HG03432 (cell line): ENCODE results near the gene C5orf15.
A peak's percentile ranks its signal among the peaks of the same experiment; 100 is the strongest.
"Not testable (repeated sequence)": the region's sequence is repeated elsewhere in the genome, so short reads cannot be mapped to it uniquely, and the experiment has no call there.

ENCODE experiments used
- ATAC-seq: cut with Tn5 transposase; IDR thresholded peaks from one replicate; pipeline ENCODE4 v1.9.1; 2021; ENCODE audit warnings: mild to moderate bottlenecking, moderate library complexity; ENCODE audit not compliant: unreplicated experiment

The C5orf15 gene

GRCh38 chr5:133963493-133964128 lies 4.8 kb downstream of the C5orf15 start:
- ATAC-seq: no peak

GRCh38 chr5:133962801-133963476 lies 5.5 kb downstream of the C5orf15 start:
- ATAC-seq: no peak

GRCh38 chr5:133962131-133962530 lies 6.3 kb downstream of the C5orf15 start:
- ATAC-seq: no peak

GRCh38 chr5:133959643-133960042 lies 8.8 kb downstream of the C5orf15 start:
- ATAC-seq: no peak

GRCh38 chr5:133957591-133957990 lies 10.8 kb downstream of the C5orf15 start:
- ATAC-seq: peak; percentile 79

GRCh38 chr5:133957080-133957479 lies 11.3 kb downstream of the C5orf15 start:
- ATAC-seq: peak; percentile 18

GRCh38 chr5:133956196-133956595 lies 12.2 kb downstream of the C5orf15 start:
- not testable (repeated sequence) for ATAC-seq

GRCh38 chr5:133953568-133954145 lies 14.8 kb downstream of the C5orf15 start:
- no peak for ATAC-seq

GRCh38 chr5:133952729-133953567 lies 15.5 kb downstream of the C5orf15 start:
- no peak for ATAC-seq

- ATAC-seq: no peak
These were observed 17.4 kb downstream of the C5orf15 start for GRCh38 chr5:133950821-133951612.

GRCh38 chr5:133948721-133949120 lies 19.7 kb downstream of the C5orf15 start:
- no peak for ATAC-seq

GRCh38 chr5:133947431-133947841 lies 21.0 kb downstream of the C5orf15 start:
- no peak for ATAC-seq

- no peak for ATAC-seq
These were observed 22.9 kb downstream of the C5orf15 start for GRCh38 chr5:133945568-133945967.

- ATAC-seq: no peak
These were observed 23.9 kb downstream of the C5orf15 start for GRCh38 chr5:133944263-133945185.

GRCh38 chr5:133943475-133943817 lies 25.0 kb downstream of the C5orf15 start:
- ATAC-seq: no peak

- no peak for ATAC-seq
These were observed 25.6 kb downstream of the C5orf15 start for GRCh38 chr5:133942614-133943474.

- no peak for ATAC-seq
These were observed 26.8 kb downstream of the C5orf15 start for GRCh38 chr5:133941456-133942196.

- no peak for ATAC-seq
These were observed 28.8 kb downstream of the C5orf15 start for GRCh38 chr5:133939668-133940067.
